ENCODE results near the gene TECPR2.

Gene TECPR2

GRCh38 chr14:102461490-102462338 is 99.0 kb downstream of the TECPR2 start:
- no peak for TF ChIP-seq CTCF (IDR thresholded peaks at IDR 0.05; ENCODE audit: low read depth, low read length, missing control alignments)
- H3K4me3 ChIP-seq (replicated peaks; ENCODE audit: low read depth, low read length), result no peak overlapping the region
- DNase-seq (ENCODE audit: extremely low read depth, low read depth), result no peak

GRCh38 chr14:102462391-102462790 is 99.7 kb downstream of the TECPR2 start:
- no peak for DNase-seq (ENCODE audit: extremely low read depth, low read depth)

GRCh38 chr14:102464006-102464405 is 101.3 kb downstream of the TECPR2 start:
- no peak for DNase-seq (ENCODE audit: extremely low read depth, low read depth)
- no peak for TF ChIP-seq CTCF (IDR thresholded peaks at IDR 0.05; ENCODE audit: low read depth, low read length, missing control alignments)
- no peak overlapping the region for H3K4me3 ChIP-seq (replicated peaks; ENCODE audit: low read depth, low read length)

More at GRCh38 chr14:102462391-102462790, 99.7 kb downstream of the TECPR2 start:
- H3K4me3 ChIP-seq (replicated peaks; ENCODE audit: low read depth, low read length), result no peak overlapping the region
- TF ChIP-seq CTCF (IDR thresholded peaks at IDR 0.05; ENCODE audit: low read depth, low read length, missing control alignments), result no peak

GRCh38 chr14:102464846-102465341 is 102.2 kb downstream of the TECPR2 start:
- no peak for DNase-seq (ENCODE audit: extremely low read depth, low read depth)
- TF ChIP-seq CTCF (IDR thresholded peaks at IDR 0.05; ENCODE audit: low read depth, low read length, missing control alignments), result no peak
- no peak overlapping the region for H3K4me3 ChIP-seq (replicated peaks; ENCODE audit: low read depth, low read length)

- TF ChIP-seq CTCF (IDR thresholded peaks at IDR 0.05; ENCODE audit: low read depth, low read length, missing control alignments), result no peak
- H3K4me3 ChIP-seq (replicated peaks; ENCODE audit: low read depth, low read length), result no peak overlapping the region
- DNase-seq (ENCODE audit: extremely low read depth, low read depth), result no peak
Measured at GRCh38 chr14:102469261-102469660, 106.5 kb downstream of the TECPR2 start.

- no peak for TF ChIP-seq CTCF (IDR thresholded peaks at IDR 0.05; ENCODE audit: low read depth, low read length, missing control alignments)
- H3K4me3 ChIP-seq (replicated peaks; ENCODE audit: low read depth, low read length), result no peak overlapping the region
- DNase-seq (ENCODE audit: extremely low read depth, low read depth), result no peak
Measured at GRCh38 chr14:102471921-102472790, 109.4 kb downstream of the TECPR2 start.

Data from HFF-Myc (cell line).